SJCRH30 (cell line): ENCODE data around the gene HNRNPA2B1. TPM values are rescaled to one million over a fixed set of nuclear protein-coding genes. Genes with fewer than 3 reads are reported as not detected.

Source experiments
- DNase-seq, 2 experiments: peaks; one replicate each; pipeline ENCODE4 v3.0.0-alpha.2; 2015 to 2020
- H3K27ac ChIP-seq: fragments of 250-450 bp; sonication (Bioruptor Pico); 2 replicates; pipeline ENCODE4 v1.5.1; 2020; ENCODE audit warnings: mild to moderate bottlenecking, moderate library complexity
- H3K27me3 ChIP-seq: fragments of 250-450 bp; sonication (Bioruptor Pico); 2 replicates; pipeline ENCODE4 v1.5.1; 2020; ENCODE audit warnings: mild to moderate bottlenecking, moderate library complexity
- H3K36me3 ChIP-seq: fragments of 250-450 bp; sonication (Bioruptor Pico); 2 replicates; pipeline ENCODE4 v1.5.1; 2020; ENCODE audit warnings: mild to moderate bottlenecking, moderate library complexity
- H3K4me1 ChIP-seq: fragments of 250-450 bp; sonication (Bioruptor Pico); 2 replicates; pipeline ENCODE4 v1.5.1; 2020; ENCODE audit warnings: mild to moderate bottlenecking, moderate library complexity
- H3K4me3 ChIP-seq: fragments of 250-450 bp; sonication (Bioruptor Pico); 2 replicates; pipeline ENCODE4 v1.5.1; 2020; ENCODE audit warnings: mild to moderate bottlenecking, moderate library complexity
- H3K9me3 ChIP-seq: fragments of 250-450 bp; sonication (Bioruptor Pico); replicated peaks from 2 replicates; pipeline ENCODE4 v1.5.1; 2020; ENCODE audit warnings: mild to moderate bottlenecking, moderate library complexity
- total RNA-seq: library from RNA; depleted of rRNA; stranded (reverse); fragments of >200 nt; shearing (Covaris generic); gene quantifications from 2 replicates; pipeline ENCODE4 v1.2.3, GENCODE V29; 2014

HNRNPA2B1 gene
- total RNA-seq, 1 experiment from 2014 or later, result 863 TPM

- peaks cover 96% of the 10 kb centered on the region for H3K36me3 ChIP-seq
- peaks cover 15% of the 10 kb centered on the region for H3K4me1 ChIP-seq
- DNase-seq, result no peak
- H3K27me3 ChIP-seq, result peaks cover 7% of the 10 kb centered on the region
- H3K4me3 ChIP-seq, result no peak overlapping the region
- H3K9me3 ChIP-seq, result peaks cover 8% of the 10 kb centered on the region; the same call in 1 of the 2 replicates
- H3K27ac ChIP-seq, result no peak overlapping the region
Observed at GRCh38 chr7:26192485-26193087, 8.0 kb downstream of the HNRNPA2B1 start.

GRCh38 chr7:26191974-26192479, 8.5 kb downstream of the HNRNPA2B1 start:
- no peak overlapping the region for H3K27ac ChIP-seq
- peaks cover 8% of the 10 kb centered on the region; the same call in 1 of the 2 replicates for H3K9me3 ChIP-seq
- peaks cover 17% of the 10 kb centered on the region for H3K4me1 ChIP-seq
- DNase-seq, result no peak
- H3K4me3 ChIP-seq, result no peak overlapping the region
- H3K36me3 ChIP-seq, result peaks cover 91% of the 10 kb centered on the region
- H3K27me3 ChIP-seq, result peaks cover 7% of the 10 kb centered on the region

GRCh38 chr7:26191233-26191973, 9.1 kb downstream of the HNRNPA2B1 start:
- Histone ChIP-seq H3K36me3 (peaks cover 84% of the 10 kb centered on the region), H3K27me3 (peaks cover 7% of the 10 kb centered on the region)

GRCh38 chr7:26190417-26190869, 10.1 kb downstream of the HNRNPA2B1 start:
- no peak for DNase-seq
- peaks cover 8% of the 10 kb centered on the region; the same call in 1 of the 2 replicates for H3K9me3 ChIP-seq
- peaks cover 7% of the 10 kb centered on the region for H3K27me3 ChIP-seq
- H3K4me1 ChIP-seq, result peaks cover 9% of the 10 kb centered on the region; the same call in 1 of the 2 replicates
- no peak overlapping the region for H3K27ac ChIP-seq
- peaks cover 75% of the 10 kb centered on the region for H3K36me3 ChIP-seq
- no peak overlapping the region for H3K4me3 ChIP-seq

More at GRCh38 chr7:26191233-26191973, 9.1 kb downstream of the HNRNPA2B1 start:
- peaks cover 8% of the 10 kb centered on the region; the same call in 1 of the 2 replicates for H3K9me3 ChIP-seq
- no peak for DNase-seq
- H3K27ac ChIP-seq, result no peak overlapping the region
- H3K4me1 ChIP-seq, result peaks cover 14% of the 10 kb centered on the region
- H3K4me3 ChIP-seq, result no peak overlapping the region

- peaks cover 9% of the 10 kb centered on the region; the same call in 1 of the 2 replicates for H3K4me1 ChIP-seq
- H3K4me3 ChIP-seq, result no peak overlapping the region
- DNase-seq, result no peak
- peaks cover 8% of the 10 kb centered on the region; the same call in 1 of the 2 replicates for H3K9me3 ChIP-seq
- H3K27me3 ChIP-seq, result peaks cover 7% of the 10 kb centered on the region
- H3K27ac ChIP-seq, result no peak overlapping the region
- H3K36me3 ChIP-seq, result peaks cover 67% of the 10 kb centered on the region
Observed at GRCh38 chr7:26189697-26190096, 10.8 kb downstream of the HNRNPA2B1 start.

GRCh38 chr7:26188957-26189541, 11.5 kb downstream of the HNRNPA2B1 start:
- Histone ChIP-seq H3K4me1 (peaks cover 9% of the 10 kb centered on the region; the same call in 1 of the 2 replicates), H3K4me3 (no peak overlapping the region), H3K9me3 (peaks cover 8% of the 10 kb centered on the region; the same call in 1 of the 2 replicates), H3K27ac (no peak overlapping the region; the same call in 1 of the 2 replicates), H3K36me3 (peaks cover 61% of the 10 kb centered on the region), H3K27me3 (peaks cover 7% of the 10 kb centered on the region)
- DNase-seq, result no peak

GRCh38 chr7:26188206-26188956, 12.2 kb downstream of the HNRNPA2B1 start:
- Histone ChIP-seq H3K4me1 (peaks cover 9% of the 10 kb centered on the region; the same call in 1 of the 2 replicates), H3K27me3 (peaks cover 7% of the 10 kb centered on the region), H3K27ac (peak overlapping the region; percentile 4; the same call in 1 of the 2 replicates), H3K9me3 (peaks cover 8% of the 10 kb centered on the region; the same call in 1 of the 2 replicates), H3K4me3 (no peak overlapping the region; the same call in 1 of the 2 replicates), H3K36me3 (peaks cover 54% of the 10 kb centered on the region)
- DNase-seq, result peak in 1 of 2 experiments; percentile 60

GRCh38 chr7:26187380-26188205, 13.0 kb downstream of the HNRNPA2B1 start:
- Histone ChIP-seq H3K27ac (peak overlapping the region; percentile 4; the same call in 1 of the 2 replicates), H3K4me3 (no peak overlapping the region; the same call in 1 of the 2 replicates), H3K36me3 (peaks cover 46% of the 10 kb centered on the region), H3K27me3 (peaks cover 7% of the 10 kb centered on the region), H3K4me1 (peaks cover 9% of the 10 kb centered on the region; the same call in 1 of the 2 replicates), H3K9me3 (peaks cover 8% of the 10 kb centered on the region; the same call in 1 of the 2 replicates)
- peak in 1 of 2 experiments; percentile 51 for DNase-seq

GRCh38 chr7:26186364-26187311, 13.9 kb downstream of the HNRNPA2B1 start:
- Histone ChIP-seq H3K4me1 (0 out of 2 replicates have a peak, but pooled peaks cover 6% of the 10 kb centered on the region), H3K36me3 (peaks cover 37% of the 10 kb centered on the region), H3K27ac (no peak overlapping the region; the same call in 1 of the 2 replicates), H3K27me3 (peaks cover 7% of the 10 kb centered on the region; the same call in 1 of the 2 replicates), H3K4me3 (no peak overlapping the region), H3K9me3 (peaks cover 8% of the 10 kb centered on the region; the same call in 1 of the 2 replicates)
- DNase-seq, result peak in 1 of 2 experiments; percentile 35

- no peak for DNase-seq
- Histone ChIP-seq H3K4me3 (no peak overlapping the region), H3K4me1 (0 out of 2 replicates have a peak, but pooled peaks cover 6% of the 10 kb centered on the region), H3K27ac (no peak overlapping the region), H3K9me3 (peaks cover 8% of the 10 kb centered on the region; the same call in 1 of the 2 replicates), H3K36me3 (peaks cover 28% of the 10 kb centered on the region), H3K27me3 (peaks cover 7% of the 10 kb centered on the region; the same call in 1 of the 2 replicates)
Observed at GRCh38 chr7:26185844-26186180, 14.7 kb downstream of the HNRNPA2B1 start.

- Histone ChIP-seq H3K27ac (no peak overlapping the region), H3K4me3 (no peak overlapping the region), H3K4me1 (0 out of 2 replicates have a peak, but pooled peaks cover 6% of the 10 kb centered on the region), H3K36me3 (peaks cover 23% of the 10 kb centered on the region), H3K9me3 (peaks cover 8% of the 10 kb centered on the region; the same call in 1 of the 2 replicates), H3K27me3 (peaks cover 7% of the 10 kb centered on the region; the same call in 1 of the 2 replicates)
- peak in 1 of 2 experiments; percentile 39 for DNase-seq
Observed at GRCh38 chr7:26185131-26185843, 15.3 kb downstream of the HNRNPA2B1 start.
